Common myeloid progenitor, CD34-positive (primary cell): ENCODE data around the gene CCNL1.

Experiments used
- CTCF ChIA-PET: fragments of 350-600 bp; sonication (Branson Sonifier 250); formaldehyde crosslinking; loops from one replicate; lab custom pipeline; 2021; ENCODE audit warnings: antibody characterized with exemption; lab: Charles Lee
- POLR2A ChIA-PET: fragments of 350-600 bp; sonication (Branson Sonifier 250); formaldehyde crosslinking; loops from one replicate; lab custom pipeline; 2021; ENCODE audit warnings: antibody characterized with exemption; lab: Charles Lee
- DNase-seq, 3 donors: peaks; one replicate each; pipeline versions ENCODE4 v3.0.0 to v3.0.0-alpha.2; 2013
- H3K27ac ChIP-seq, 2 experiments: 1 replicate in 1 of 2; 2 replicates in 1 of 2; pipeline ENCODE4 v1.7.0; 2013; ENCODE audit warnings: inconsistent platforms in 2 of 2, low read length in 2 of 2, mild to moderate bottlenecking in 2 of 2, low read depth in 1 of 2, moderate library complexity in 1 of 2; ENCODE audit not compliant: severe bottlenecking in 2 of 2, insufficient read depth in 1 of 2, poor library complexity in 1 of 2
- H3K27me3 ChIP-seq, 5 experiments: replicated peaks in 2 of 5; 1 replicate in 3 of 5; 2 replicates in 2 of 5; pipeline versions ENCODE4 v1.6.1 to v1.7.0; 2013; ENCODE audit warnings: low read length in 4 of 5, mild to moderate bottlenecking in 2 of 5, moderate library complexity in 2 of 5, inconsistent platforms in 1 of 5; ENCODE audit not compliant: insufficient read depth in 5 of 5, control insufficient read depth in 4 of 5
- H3K36me3 ChIP-seq, 4 experiments: 1 replicate in 2 of 4; 2 replicates in 2 of 4; pipeline versions ENCODE4 v1.6.1 to v1.7.0; 2013; ENCODE audit warnings: low read length in 3 of 4, control low read depth in 1 of 4, mild to moderate bottlenecking in 1 of 4; ENCODE audit not compliant: control insufficient read depth in 4 of 4, insufficient read depth in 4 of 4
- H3K4me1 ChIP-seq, 4 experiments: 1 replicate in 3 of 4; 2 replicates in 1 of 4; pipeline versions ENCODE4 v1.6.1 to v1.7.1; 2013; ENCODE audit warnings: low read length in 3 of 4, mild to moderate bottlenecking in 3 of 4, control low read depth in 1 of 4, inconsistent platforms in 1 of 4, moderate library complexity in 1 of 4; ENCODE audit not compliant: control insufficient read depth in 4 of 4, insufficient read depth in 4 of 4; ENCODE audit errors: control extremely low read depth in 1 of 4
- H3K4me3 ChIP-seq, 7 experiments: 1 replicate in 4 of 7; 2 replicates in 3 of 7; pipeline versions ENCODE4 v1.5.1 to v1.7.0; 2013; ENCODE audit warnings: mild to moderate bottlenecking in 7 of 7, low read length in 6 of 7, moderate library complexity in 6 of 7, inconsistent platforms in 2 of 7, low read depth in 2 of 7, control low read depth in 1 of 7; ENCODE audit not compliant: insufficient read depth in 4 of 7, control insufficient read depth in 1 of 7; ENCODE audit errors: extremely low read depth in 1 of 7
- H3K9me3 ChIP-seq, 5 experiments: 1 replicate in 4 of 5; 2 replicates in 1 of 5; pipeline versions ENCODE4 v1.6.1 to v1.7.1; 2013; ENCODE audit warnings: low read length in 4 of 5, mild to moderate bottlenecking in 2 of 5, inconsistent platforms in 1 of 5, low read depth in 1 of 5, moderate library complexity in 1 of 5; ENCODE audit not compliant: control insufficient read depth in 4 of 5, insufficient read depth in 2 of 5; ENCODE audit errors: control extremely low read depth in 1 of 5
- WGBS: methylation state at CpG from one replicate; pipeline ENCODE4 v1.1.5; 2013; ENCODE audit not compliant: insufficient coverage; 5-methylcytosine and 5-hydroxymethylcytosine counted together

Gene CCNL1

DNA sequence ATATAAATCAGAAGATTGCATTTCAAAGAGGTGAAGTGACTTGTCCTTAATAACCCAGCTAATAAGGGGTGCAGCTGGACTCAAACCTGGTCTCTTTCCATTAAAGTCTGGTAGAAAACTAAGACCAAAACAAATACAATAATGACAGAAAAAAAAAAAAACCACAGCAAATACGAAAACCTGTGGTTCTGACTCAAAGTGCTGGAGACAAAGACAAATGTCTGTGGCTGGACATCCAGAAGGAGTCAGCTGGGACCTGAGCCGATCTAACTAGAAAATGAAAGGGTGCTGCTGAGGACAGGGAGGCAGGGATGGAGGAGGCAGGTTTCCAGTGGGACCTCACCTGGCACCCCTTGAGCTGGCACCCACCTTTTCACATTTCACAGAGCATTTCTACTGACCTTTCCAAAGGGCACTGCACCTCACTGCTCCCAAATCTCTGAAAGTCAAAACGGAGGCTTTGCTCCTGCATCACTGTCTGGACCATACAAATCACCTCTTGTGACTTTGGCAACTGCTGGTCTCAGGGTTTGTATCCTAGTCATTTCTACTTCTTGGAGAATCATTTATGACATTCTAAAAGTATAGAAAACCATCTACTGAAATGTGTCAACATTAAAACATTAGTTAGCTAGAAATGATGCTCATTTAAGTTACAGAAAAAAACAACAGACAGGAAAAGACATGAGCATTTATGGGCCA is 61.7 kb downstream of the CCNL1 start:
- ChIA-PET CTCF (interaction anchor here (0.6 to 1.6 kb wide), 4 partner anchors 30 to 636 kb away, joined by 3 read pairs; no protein-coding TSS in a partner anchor), POLR2A (no interaction called here)
- Histone ChIP-seq H3K36me3 (no peaks in the 10 kb centered on the region), H3K4me1 (no peaks in the 10 kb centered on the region), H3K4me3 (no peak overlapping the region), H3K27me3 (no peaks in the 10 kb centered on the region), H3K27ac (no peak overlapping the region), H3K9me3 (no peaks in the 10 kb centered on the region)
- 94% methylated on average over 3 of the region's 3 CpGs for WGBS
- DNase-seq = no peak
